Activated T-cell treated with anti-CD3 and anti-CD28 coated beads, Interleukin-2, amount 50 U/mL, for 4 hours (primary cell): ENCODE measurements around the gene LRP1. TPM values are rescaled to one million over a fixed set of nuclear protein-coding genes. Genes with fewer than 3 reads are reported as not detected.
A peak's percentile ranks its signal among the peaks of the same experiment; 100 is the strongest.

ENCODE experiments used
- ATAC-seq, 2 donors: fragments of 200-7000 bp; cut with Tn5 transposase; one replicate each; pipeline ENCODE4 v1.10.0; 2021
- DNase-seq: peaks from one replicate; pipeline ENCODE4 v3.0.0-alpha.2; 2020
- H3K27me3 Mint-ChIP-seq: one replicate; pipeline ENCODE4 v1.8.0; 2021; ENCODE audit warnings: low read depth, mixed read lengths
- H3K36me3 Mint-ChIP-seq: one replicate; pipeline ENCODE4 v1.8.0; 2022; ENCODE audit warnings: mixed read lengths; ENCODE audit not compliant: insufficient read depth
- H3K4me1 Mint-ChIP-seq: one replicate; pipeline ENCODE4 v1.8.0; 2021; ENCODE audit warnings: low read depth, mixed read lengths
- H3K4me3 Mint-ChIP-seq: one replicate; pipeline ENCODE4 v1.8.0; 2021; ENCODE audit warnings: mild to moderate bottlenecking, moderate library complexity, mixed read lengths
- H3K9me3 Mint-ChIP-seq: one replicate; pipeline ENCODE4 v1.8.0; 2021; ENCODE audit warnings: mixed read lengths
- total RNA-seq, 3 donors: library from RNA; stranded (reverse); gene quantifications; one replicate each; pipeline ENCODE4 v1.2.1, GENCODE V29; 2021

Gene LRP1
- total RNA-seq, 3 donors from 2014 or later = 0.98 to 1.1 (median 1.0) TPM

- no peak for ATAC-seq
- Mint-ChIP-seq H3K27me3 (peaks cover 85% of the 10 kb centered on the region), H3K4me3 (no peak overlapping the region), H3K4me1 (peaks cover 55% of the 10 kb centered on the region), H3K9me3 (no peaks in the 10 kb centered on the region), H3K36me3 (no peaks in the 10 kb centered on the region)
- DNase-seq = no peak
Observed at GRCh38 chr12:57219205-57219992, 91.1 kb downstream of the LRP1 start.

GRCh38 chr12:57219993-57220754 is 91.9 kb downstream of the LRP1 start:
- no peak overlapping the region for H3K4me3 Mint-ChIP-seq
- peaks cover 52% of the 10 kb centered on the region for H3K4me1 Mint-ChIP-seq
- ATAC-seq = no peak

GRCh38 chr12:57220770-57221168 is 92.5 kb downstream of the LRP1 start:
- no peak for ATAC-seq
- no peak overlapping the region for H3K4me3 Mint-ChIP-seq
- H3K9me3 Mint-ChIP-seq = no peaks in the 10 kb centered on the region
- H3K36me3 Mint-ChIP-seq = no peaks in the 10 kb centered on the region
- peaks cover 49% of the 10 kb centered on the region for H3K4me1 Mint-ChIP-seq
- H3K27me3 Mint-ChIP-seq = peaks cover 82% of the 10 kb centered on the region
- no peak for DNase-seq

More at GRCh38 chr12:57219993-57220754, 91.9 kb downstream of the LRP1 start:
- peaks cover 83% of the 10 kb centered on the region for H3K27me3 Mint-ChIP-seq
- no peaks in the 10 kb centered on the region for H3K9me3 Mint-ChIP-seq
- H3K36me3 Mint-ChIP-seq = no peaks in the 10 kb centered on the region
- DNase-seq = no peak

DNA sequence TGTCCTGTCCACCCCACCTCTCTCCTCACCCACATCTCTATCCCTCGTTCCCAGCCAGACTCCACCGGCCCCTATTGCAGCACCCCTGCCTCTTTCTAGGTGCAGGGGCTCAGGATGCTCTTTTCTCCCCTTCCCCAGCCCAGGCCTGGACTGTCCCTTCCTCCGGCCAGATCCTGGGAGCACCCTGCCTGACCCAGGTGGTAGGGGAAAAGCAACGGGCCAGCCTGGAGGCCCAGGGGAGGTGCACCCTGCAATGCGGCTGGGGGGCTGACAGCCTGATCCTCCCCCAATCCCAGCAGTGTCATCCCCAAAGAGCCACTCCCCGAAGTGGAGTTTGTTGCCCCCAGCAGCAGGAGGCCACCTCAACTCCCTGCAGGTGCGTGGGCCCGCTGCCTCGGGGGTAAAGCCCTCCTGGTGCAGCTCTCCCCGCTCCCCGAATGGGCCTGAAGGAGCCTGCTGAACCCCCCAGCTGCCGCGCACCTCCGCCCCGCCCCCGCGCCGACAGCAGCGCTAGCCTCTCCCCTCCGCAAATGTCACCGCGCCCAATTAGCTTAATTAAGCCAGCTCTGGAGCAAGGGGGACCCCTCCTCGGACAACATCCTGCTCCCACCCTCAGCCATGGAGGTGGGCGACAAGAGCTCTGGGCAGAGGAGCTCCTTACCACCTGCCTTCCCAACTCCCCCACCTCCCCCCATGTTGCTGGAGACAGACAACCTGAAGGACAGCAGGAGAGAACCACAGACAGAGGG is 93.1 kb downstream of the LRP1 start:
- Mint-ChIP-seq H3K27me3 (peaks cover 85% of the 10 kb centered on the region), H3K4me3 (no peak overlapping the region), H3K9me3 (no peaks in the 10 kb centered on the region), H3K4me1 (peaks cover 46% of the 10 kb centered on the region), H3K36me3 (no peaks in the 10 kb centered on the region)
- DNase-seq (no peak), ATAC-seq (no peak)

DNA sequence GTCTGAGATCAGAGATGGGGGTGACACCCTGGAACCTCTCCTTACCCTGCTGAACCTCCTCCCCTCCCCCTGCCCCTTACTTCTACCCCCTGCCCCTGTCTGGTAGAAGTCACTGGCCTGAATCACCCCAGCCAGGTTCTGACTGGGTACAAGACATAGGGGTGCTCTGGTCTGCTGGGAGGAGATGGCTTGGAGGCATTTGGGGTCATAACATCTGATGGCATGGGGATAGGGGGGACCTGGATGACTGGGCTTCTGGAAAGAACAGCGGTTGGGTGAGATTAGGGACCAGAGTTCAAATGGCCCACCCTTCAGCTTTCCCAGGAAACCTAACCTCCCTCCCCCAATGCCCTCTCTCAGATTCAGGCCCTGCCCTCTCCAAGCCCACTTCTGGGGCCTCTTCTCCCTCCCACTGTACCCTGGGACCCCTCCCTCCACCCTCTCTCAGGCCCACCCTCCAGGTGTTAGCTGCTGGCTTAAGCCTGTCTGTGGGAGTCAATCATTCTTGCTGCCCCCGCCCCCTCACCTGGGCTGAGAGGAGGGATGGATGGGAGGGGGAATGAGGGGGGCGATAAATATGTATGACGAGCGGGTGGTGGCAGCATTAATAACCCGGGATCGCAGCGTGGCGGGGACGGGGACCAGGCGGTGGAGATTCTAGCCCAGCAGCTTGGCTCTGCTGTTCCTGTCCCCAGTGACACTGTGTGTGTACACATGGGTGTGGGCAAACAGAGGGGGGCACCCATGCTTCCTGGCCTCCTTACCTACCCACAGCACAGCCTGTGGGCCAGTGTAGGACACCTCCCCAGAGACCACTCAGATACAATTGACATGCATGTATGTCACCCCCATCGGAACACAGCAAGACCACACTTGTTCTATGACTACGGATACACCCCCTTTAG is 94.3 kb downstream of the LRP1 start:
- ATAC-seq = no peak

GRCh38 chr12:57223191-57224165 is 95.2 kb downstream of the LRP1 start:
- Mint-ChIP-seq H3K9me3 (no peaks in the 10 kb centered on the region), H3K4me3 (no peak overlapping the region), H3K4me1 (peaks cover 47% of the 10 kb centered on the region), H3K36me3 (no peaks in the 10 kb centered on the region), H3K27me3 (peaks cover 81% of the 10 kb centered on the region)
- DNase-seq (no peak), ATAC-seq (peak; percentile 41 to 74)

More for the DNA sequence above, 94.3 kb downstream of the LRP1 start:
- H3K4me3 Mint-ChIP-seq = no peak overlapping the region
- no peaks in the 10 kb centered on the region for H3K36me3 Mint-ChIP-seq
- no peaks in the 10 kb centered on the region for H3K9me3 Mint-ChIP-seq
- H3K4me1 Mint-ChIP-seq = peaks cover 49% of the 10 kb centered on the region
- no peak for DNase-seq
- H3K27me3 Mint-ChIP-seq = peaks cover 87% of the 10 kb centered on the region

- Mint-ChIP-seq H3K4me1 (peaks cover 52% of the 10 kb centered on the region), H3K4me3 (no peak overlapping the region), H3K36me3 (no peaks in the 10 kb centered on the region), H3K27me3 (peaks cover 71% of the 10 kb centered on the region), H3K9me3 (no peaks in the 10 kb centered on the region)
- DNase-seq = no peak
- ATAC-seq = no peak
Observed at GRCh38 chr12:57224278-57224972, 96.1 kb downstream of the LRP1 start.

GRCh38 chr12:57224973-57225679 is 96.8 kb downstream of the LRP1 start:
- Mint-ChIP-seq H3K27me3 (peaks cover 66% of the 10 kb centered on the region), H3K4me1 (peaks cover 52% of the 10 kb centered on the region), H3K4me3 (peak overlapping the region; percentile 29), H3K36me3 (peaks cover 6% of the 10 kb centered on the region), H3K9me3 (no peaks in the 10 kb centered on the region)
- DNase-seq = peak; percentile 55
- ATAC-seq = peak; percentile 42 to 46

DNA sequence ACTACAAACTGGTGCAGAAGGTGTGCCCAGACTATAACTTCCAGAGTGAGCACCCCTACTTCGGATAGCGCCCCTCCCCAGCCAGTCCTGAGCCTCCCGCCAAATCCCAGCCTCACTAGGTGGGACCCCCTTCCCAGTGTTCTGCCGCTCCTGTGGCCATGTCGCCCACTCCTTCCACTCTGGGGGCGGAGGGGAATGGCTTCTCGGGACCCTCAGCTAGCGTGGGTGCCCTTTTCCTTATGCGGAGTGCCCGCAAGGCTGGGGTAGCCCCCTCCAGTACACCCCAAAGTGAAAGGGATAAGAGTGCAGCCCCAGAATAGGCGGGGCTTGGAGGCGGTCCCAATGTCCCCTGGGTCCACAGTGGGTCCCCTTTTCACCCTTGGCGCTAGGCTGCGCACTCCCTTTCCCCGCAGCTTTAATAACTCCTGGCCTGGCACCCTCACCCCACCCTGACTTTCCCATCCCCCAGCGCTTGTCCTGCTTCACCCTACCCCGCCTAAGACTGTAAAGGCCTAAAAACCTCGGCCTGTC is 97.5 kb downstream of the LRP1 start:
- H3K4me3 Mint-ChIP-seq = no peak overlapping the region
- ATAC-seq (no peak), DNase-seq (no peak)
- H3K36me3 Mint-ChIP-seq = peaks cover 12% of the 10 kb centered on the region
- peaks cover 55% of the 10 kb centered on the region for H3K4me1 Mint-ChIP-seq
- H3K27me3 Mint-ChIP-seq = peaks cover 63% of the 10 kb centered on the region
- H3K9me3 Mint-ChIP-seq = no peaks in the 10 kb centered on the region

DNA sequence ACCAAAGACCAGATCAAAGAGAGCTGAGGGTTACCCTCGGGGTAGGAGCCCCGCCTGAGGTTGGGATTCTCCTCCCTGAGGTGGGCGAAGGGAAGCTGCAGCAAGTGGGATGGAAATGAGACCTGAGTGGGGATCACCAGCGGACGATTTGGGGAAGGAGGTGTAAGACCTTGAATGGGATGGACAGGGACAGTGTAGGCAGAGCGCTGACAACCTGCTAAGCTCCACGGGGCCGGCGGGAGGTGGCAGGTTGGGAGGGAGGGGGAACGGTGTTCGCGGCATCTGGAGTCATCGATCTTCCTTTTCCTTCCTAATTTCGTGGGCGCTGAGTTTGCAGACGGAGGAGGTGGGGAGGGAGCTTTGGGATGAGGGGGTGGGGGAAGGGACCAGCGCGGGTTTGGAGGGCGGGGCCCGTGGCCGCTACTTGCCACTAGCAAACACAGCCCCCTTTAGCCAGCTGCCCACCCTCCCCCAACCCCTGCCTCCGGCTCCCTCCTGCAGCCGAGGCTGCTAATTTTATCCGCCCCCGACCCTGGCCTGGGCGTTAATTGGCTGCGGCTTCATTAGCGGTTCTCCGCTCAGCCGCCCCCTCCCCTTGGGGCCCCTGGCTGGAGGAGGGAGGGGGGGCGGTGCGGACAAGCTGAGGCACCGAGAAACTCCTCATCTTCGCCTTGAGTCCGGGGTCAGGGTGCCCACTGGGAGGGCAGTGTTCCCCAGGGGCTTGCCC is 98.5 kb downstream of the LRP1 start:
- H3K27me3 Mint-ChIP-seq = peaks cover 53% of the 10 kb centered on the region
- no peaks in the 10 kb centered on the region for H3K9me3 Mint-ChIP-seq
- no peak for DNase-seq
- peaks cover 22% of the 10 kb centered on the region for H3K36me3 Mint-ChIP-seq
- peaks cover 55% of the 10 kb centered on the region for H3K4me1 Mint-ChIP-seq
- peak overlapping the region; percentile 43 for H3K4me3 Mint-ChIP-seq
- no peak for ATAC-seq
